Activated T-cell treated with anti-CD3 and anti-CD28 coated beads, Interleukin-2, amount 50 U/mL, for 4 hours (primary cell): ENCODE measurements around the gene AGER. TPM values are rescaled to one million over a fixed set of nuclear protein-coding genes. Genes with fewer than 3 reads are reported as not detected.

Experiments used
- ATAC-seq, 2 donors: fragments of 200-7000 bp; cut with Tn5 transposase; one replicate each; pipeline ENCODE4 v1.10.0; 2021
- DNase-seq: peaks from one replicate; pipeline ENCODE4 v3.0.0-alpha.2; 2020
- H3K27me3 Mint-ChIP-seq: one replicate; pipeline ENCODE4 v1.8.0; 2021; ENCODE audit warnings: low read depth, mixed read lengths
- H3K36me3 Mint-ChIP-seq: one replicate; pipeline ENCODE4 v1.8.0; 2022; ENCODE audit warnings: mixed read lengths; ENCODE audit not compliant: insufficient read depth
- H3K4me1 Mint-ChIP-seq: one replicate; pipeline ENCODE4 v1.8.0; 2021; ENCODE audit warnings: low read depth, mixed read lengths
- H3K4me3 Mint-ChIP-seq: one replicate; pipeline ENCODE4 v1.8.0; 2021; ENCODE audit warnings: mild to moderate bottlenecking, moderate library complexity, mixed read lengths
- H3K9me3 Mint-ChIP-seq: one replicate; pipeline ENCODE4 v1.8.0; 2021; ENCODE audit warnings: mixed read lengths
- total RNA-seq, 3 donors: library from RNA; stranded (reverse); gene quantifications; one replicate each; pipeline ENCODE4 v1.2.1, GENCODE V29; 2021

Gene AGER
- total RNA-seq, 3 donors from 2014 or later, result 8.9 to 14.7 (median 13.0) TPM

DNA sequence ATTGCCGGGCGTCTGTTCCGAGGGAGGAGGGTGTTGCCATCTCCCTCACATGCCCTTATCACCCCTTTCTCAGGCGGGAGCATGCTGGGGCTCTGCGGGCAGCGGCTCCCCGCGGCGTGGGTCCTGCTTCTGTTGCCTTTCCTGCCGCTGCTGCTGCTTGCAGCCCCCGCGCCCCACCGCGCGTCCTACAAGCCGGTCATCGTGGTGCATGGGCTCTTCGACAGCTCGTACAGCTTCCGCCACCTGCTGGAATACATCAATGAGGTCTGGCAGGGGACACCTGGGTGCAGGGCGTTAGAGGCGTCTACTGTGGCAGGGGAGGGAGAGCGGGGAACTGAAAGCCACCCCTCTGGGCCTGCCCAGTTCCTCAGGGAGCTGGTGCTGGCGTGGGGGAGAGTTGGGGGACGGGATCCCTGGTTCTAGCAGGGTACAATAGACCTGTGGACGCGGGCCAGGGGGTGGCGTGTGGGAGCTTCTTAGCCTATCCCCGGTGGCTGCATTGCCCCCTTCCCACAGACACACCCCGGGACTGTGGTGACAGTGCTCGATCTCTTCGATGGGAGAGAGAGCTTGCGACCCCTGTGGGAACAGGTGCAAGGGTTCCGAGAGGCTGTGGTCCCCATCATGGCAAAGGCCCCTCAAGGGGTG, 29.4 kb downstream of the AGER start:
- Mint-ChIP-seq H3K36me3 (peaks cover 12% of the 10 kb centered on the region), H3K9me3 (no peaks in the 10 kb centered on the region), H3K27me3 (peaks cover 17% of the 10 kb centered on the region), H3K4me3 (peak overlapping the region; percentile 96), H3K4me1 (peaks cover 44% of the 10 kb centered on the region)
- DNase-seq (peak; percentile 53), ATAC-seq (peak; percentile 61 to 73)

DNA sequence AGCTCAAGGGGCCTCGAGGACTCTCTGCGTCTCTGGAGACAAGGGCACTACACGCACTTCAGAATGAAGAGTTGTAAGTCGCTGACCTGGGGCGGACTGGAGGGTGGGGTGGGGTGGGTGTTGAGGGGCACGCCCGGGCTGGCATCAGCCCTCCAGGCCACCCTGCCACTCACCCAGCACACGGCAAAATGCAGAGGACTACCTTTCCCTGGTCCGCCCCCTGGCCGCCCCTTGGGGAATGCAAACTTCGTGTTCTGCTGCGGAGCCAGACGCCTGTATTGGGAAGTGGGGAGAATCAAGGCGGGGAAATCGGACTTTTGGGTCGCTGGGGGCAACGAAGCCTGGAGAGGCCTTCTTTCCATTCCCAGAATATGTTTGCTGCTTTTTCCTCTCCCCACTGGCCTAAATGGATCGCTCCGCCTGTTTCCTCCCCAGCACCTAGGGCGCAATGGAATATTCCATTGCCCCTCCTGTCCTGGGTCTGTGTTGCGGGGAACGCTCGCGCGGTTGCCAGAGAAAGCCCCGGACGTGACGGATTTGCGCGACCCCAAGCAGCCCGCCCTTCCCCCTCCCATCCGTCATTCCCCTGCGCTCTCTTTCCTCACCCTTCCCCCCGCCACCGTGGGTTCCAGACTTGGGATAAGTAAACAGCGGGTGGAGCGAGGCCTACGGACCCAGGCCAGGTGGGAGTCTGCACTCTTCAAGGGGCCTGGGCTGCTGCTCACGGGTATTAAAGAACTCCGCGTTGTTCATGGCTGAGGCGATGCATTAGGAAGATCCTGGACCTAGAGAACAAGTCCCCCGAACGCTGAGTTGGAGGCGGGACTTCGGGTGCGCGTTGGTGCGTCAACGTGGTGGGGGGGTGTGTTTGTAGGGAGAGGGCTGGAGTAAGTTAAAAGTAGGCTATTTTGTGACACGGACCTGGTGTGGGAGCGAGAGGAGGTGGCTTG, 30.2 kb downstream of the AGER start, which contains the start of gene PPT2:
Gene PPT2, plus strand, starts transcription at position 578 of the 950 bp plus-strand sequence. CDS start 454 bp downstream, outside the sequence.
- DNase-seq, result peak; percentile 56
- H3K4me3 Mint-ChIP-seq, result peak within 1 kb of the TSS; percentile 96
- peaks cover 21% of the 10 kb centered on the region for H3K27me3 Mint-ChIP-seq
- ATAC-seq, result peak; percentile 80 to 83
- H3K9me3 Mint-ChIP-seq, result no peaks in the 10 kb centered on the region
- H3K4me1 Mint-ChIP-seq, result peaks cover 48% of the 10 kb centered on the region
- peaks cover 12% of the 10 kb centered on the region for H3K36me3 Mint-ChIP-seq

DNA sequence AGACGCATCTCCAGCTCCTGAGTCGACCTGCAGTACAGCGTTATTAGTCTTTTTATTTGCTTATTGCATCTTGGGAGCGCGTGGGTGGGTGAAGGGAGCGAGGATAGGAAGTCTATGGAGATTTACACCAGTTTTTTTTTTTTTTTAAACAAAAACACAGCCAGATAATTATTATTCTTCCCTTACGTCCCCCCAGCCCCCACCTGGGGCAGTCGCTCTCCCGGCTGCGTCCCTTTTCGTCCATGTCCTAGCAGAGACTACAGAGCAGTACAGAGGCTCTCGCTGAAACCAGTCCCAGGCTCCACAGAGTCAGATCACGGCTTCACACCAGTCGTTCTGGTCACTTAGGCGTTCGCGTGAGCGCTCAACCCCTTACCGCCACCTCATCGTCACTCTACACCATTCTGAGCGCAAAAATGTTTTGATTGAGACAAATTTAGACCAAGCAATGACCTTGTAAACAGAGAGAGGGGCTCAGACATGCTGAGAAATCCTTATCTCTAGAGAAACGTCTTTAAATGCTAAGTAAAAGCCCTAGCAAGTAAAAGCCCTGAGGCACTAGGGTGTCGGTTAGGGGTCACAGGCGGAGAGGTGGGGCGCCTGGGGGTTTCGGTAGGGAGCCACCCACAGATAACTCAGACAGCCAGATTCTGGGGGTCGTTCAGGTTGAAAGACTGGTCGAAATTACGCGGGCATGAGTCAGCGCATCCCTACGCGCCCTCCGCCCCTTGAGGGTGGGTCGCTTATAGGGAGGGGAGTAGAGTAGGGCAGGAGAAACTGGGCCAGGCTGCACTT, 31.1 kb downstream of the AGER start:
- DNase-seq (no peak), ATAC-seq (no peak)
- peak overlapping the region; percentile 53 for H3K4me3 Mint-ChIP-seq
- H3K4me1 Mint-ChIP-seq, result peaks cover 55% of the 10 kb centered on the region
- H3K27me3 Mint-ChIP-seq, result peaks cover 30% of the 10 kb centered on the region
- peaks cover 6% of the 10 kb centered on the region for H3K36me3 Mint-ChIP-seq
- H3K9me3 Mint-ChIP-seq, result no peaks in the 10 kb centered on the region

DNA sequence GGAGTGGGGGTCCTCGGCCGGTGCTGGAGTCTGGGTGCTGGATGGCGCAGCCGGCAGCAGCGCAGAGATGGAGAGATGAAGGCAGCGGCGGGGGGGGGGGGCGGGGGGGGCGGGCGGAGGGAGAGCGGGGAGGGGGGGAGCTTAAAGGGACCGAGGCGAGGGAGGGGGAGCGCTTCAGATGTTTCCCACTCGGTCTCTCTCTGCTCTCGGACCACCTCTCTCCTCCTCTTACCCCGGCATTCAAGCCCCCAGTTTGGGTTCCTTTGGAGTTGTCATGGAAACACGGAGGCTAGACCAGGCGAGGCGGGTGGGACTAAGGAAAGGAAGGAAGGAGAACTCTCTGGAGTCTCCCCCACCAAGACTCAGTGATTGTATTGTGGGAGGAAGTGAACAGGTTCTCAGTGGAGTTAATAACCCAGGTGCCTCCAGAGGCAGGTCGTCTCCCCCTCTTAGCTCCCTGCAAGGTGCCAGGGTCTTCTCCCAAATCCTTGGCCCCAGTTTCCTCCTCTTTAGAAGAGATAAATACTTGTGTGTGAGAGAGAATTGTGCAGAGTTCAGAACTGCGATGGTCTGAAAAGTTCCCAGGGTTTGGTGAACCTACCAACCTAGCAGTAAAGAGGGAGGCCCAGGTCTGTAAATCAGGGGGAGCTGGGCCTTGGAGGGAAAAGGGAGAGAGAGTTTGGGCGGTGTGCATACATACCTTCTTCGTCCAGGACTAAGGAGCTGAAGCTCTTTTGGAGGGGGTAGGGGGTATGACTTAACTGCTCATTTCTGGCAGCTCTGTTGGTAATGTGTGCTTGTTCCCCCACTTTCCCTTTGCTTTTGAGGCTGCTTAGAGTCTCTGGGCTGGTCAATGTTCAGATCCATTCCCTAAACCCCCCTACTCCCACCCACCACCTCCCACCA, 31.9 kb downstream of the AGER start, which contains the start of gene PRRT1:
Gene PRRT1, minus strand, starts transcription at position 77 of the 906 bp plus-strand sequence. CDS start 112 bp downstream, outside the sequence.
- peak within 1 kb of the TSS; percentile 56 for H3K4me3 Mint-ChIP-seq
- peaks cover 37% of the 10 kb centered on the region for H3K27me3 Mint-ChIP-seq
- no peak for DNase-seq
- H3K36me3 Mint-ChIP-seq, result no peaks in the 10 kb centered on the region
- ATAC-seq, result no peak
- H3K9me3 Mint-ChIP-seq, result no peaks in the 10 kb centered on the region
- peaks cover 57% of the 10 kb centered on the region for H3K4me1 Mint-ChIP-seq

DNA sequence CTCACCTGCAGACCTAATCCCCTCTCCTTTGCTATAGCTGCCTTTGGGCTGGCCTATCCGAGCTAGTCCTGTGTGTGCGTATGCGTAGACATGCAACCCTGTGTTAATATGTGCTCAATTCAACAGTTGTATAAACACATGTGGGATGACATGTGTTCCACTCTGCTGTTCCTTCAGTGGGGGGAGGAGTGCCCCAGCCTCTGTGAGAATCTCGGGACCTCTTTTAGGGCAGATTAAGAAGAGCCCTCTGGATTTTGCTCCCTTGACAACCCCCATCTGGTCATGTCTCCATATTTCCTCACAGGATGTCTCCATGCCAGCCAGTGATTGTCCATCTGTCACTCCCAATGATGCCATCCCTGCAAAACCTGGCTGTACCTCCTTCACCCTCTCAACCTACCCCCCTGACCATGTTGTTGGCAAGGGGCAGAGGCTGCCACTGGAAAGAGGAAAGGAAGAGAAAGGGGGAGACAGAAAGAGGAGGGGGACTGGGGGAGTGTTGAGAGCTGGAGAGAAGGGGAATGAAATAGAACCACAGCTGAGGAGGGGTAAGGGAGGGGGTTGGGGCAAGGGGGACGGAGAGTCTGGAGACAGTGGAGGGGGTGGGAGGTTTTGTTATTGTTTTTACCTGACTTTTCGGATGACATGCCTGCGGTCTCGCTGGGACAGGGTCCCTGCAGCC, 32.7 kb downstream of the AGER start:
- H3K4me1 Mint-ChIP-seq, result peaks cover 57% of the 10 kb centered on the region
- no peak for DNase-seq

DNA sequence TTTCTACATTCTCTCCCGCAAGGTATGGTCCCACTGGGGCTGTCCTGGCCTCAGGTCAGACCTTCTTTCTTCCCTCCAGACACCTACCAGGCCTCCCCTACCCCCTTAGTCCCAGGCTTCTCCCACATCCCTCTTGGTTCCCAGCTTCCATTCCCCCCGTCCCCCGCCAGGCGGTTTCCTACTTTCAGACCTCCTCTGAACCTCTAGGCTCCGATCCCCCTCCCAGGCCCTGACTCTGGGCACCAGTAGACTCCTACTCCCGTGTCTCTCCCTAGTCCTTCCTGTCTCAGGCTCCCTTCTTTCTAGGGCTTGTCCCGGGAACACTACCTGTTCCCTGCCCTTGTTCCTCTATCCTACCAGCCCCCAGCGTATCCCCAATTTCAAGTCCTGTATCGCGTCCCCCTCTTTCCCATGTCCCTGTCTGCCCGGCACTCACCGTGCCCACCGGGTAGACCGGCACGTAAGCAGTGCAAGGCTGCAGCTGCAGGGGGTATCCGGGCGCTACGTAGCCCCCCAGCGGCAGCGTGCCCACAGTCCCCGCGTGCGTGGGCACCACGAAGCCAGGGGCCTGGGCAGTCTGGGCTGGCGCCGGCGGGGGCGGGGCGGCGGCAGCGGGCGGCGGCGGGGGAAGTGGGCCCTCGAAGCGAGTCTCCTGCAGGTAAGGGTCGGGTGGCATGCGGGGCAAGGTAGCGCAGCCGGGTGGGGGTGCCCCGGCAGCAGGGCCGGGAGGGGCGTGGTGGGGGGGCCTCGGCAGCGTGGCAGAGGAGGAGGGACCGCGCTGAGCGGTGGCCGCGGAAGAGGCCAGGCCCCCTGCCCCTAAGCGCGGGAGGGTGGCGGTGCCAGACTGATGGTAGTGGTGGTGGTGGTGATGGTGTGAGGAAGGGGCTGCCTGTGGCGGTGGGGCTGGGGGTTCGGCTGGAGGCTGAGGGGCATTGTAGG, 33.9 kb downstream of the AGER start:
- H3K4me1 Mint-ChIP-seq, result peaks cover 53% of the 10 kb centered on the region
- peaks cover 37% of the 10 kb centered on the region for H3K27me3 Mint-ChIP-seq
- no peaks in the 10 kb centered on the region for H3K36me3 Mint-ChIP-seq
- H3K9me3 Mint-ChIP-seq, result no peaks in the 10 kb centered on the region
- DNase-seq (no peak), ATAC-seq (no peak)
- no peak overlapping the region for H3K4me3 Mint-ChIP-seq

More for the DNA sequence above, 32.7 kb downstream of the AGER start:
- Mint-ChIP-seq H3K27me3 (peaks cover 37% of the 10 kb centered on the region), H3K4me3 (peak overlapping the region; percentile 56), H3K36me3 (no peaks in the 10 kb centered on the region), H3K9me3 (no peaks in the 10 kb centered on the region)
- ATAC-seq, result no peak

DNA sequence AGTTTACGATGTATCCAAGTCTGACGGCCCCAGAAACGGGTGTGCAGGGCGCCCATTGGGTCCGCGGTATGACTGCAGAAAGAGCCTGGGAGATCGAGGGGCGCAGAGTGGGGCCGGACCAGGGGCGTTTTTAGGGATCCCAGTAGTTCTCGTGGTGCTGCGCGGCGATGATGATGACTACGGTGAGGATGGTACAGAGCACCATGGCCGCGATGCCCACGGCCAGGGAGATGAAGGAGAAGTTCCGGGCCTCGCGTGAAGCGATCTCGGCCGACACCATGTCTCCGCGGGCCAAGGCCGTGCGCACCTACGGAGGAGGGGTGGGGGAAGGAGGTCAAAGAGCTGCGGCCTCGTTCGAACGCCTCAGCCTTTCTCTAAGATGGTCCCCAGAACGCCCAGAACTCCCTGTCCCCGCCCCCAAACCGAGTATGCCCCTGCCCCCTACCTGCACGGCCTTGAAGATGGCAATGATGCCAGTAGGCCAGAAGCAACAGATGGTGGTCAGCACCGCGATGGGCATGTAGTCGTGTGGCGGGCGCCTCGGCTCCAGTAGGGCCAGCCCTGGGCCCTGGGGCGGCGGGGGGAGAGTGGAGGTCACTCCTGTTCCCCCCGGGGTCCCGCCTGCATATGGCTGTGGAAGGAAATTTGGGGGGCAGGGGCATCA, 34.8 kb downstream of the AGER start:
- Mint-ChIP-seq H3K4me1 (peaks cover 43% of the 10 kb centered on the region), H3K27me3 (peaks cover 37% of the 10 kb centered on the region)

DNA sequence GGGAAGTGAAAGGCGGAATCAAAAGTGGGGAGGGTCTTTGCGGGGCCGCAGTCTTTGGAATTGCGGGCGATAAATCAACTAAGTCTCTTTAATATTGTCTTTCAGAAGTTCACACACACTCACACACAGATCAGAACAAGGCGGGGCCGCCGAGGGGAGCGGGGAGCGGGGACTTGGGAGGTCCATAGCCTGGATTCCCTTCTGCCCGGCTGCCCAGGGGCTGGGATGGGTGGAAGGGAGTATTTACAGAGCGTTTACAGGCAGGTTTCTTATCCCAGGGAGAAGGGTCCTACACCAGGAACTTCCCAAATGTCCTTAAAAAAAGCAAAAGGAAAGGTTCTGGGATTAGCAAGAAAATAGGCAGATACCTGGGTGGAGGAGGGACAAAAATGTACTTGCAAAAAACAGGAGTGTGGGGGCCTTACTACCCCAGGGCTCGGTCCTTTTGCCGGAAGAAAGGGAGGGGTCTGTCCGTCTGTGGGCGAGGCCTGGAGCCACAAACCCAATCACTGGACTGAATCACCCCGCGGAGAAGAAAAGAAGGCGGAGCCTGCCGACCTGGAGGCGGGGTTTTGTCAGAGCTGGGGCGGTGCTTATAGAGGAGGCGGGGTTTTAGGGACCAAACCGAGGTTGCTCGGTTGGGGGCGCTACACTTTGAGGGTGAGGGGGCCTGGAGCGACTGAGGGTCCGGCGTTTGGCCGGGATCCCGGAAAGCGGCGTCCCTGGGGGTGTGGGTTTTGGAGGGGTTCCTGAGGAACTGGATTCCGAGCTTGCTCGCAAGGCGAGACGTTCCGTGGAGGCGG, 35.6 kb downstream of the AGER start:
- DNase-seq (peak; percentile 62), ATAC-seq (peak; percentile 81 to 83)

More for the DNA sequence above, 34.8 kb downstream of the AGER start:
- Mint-ChIP-seq H3K9me3 (no peaks in the 10 kb centered on the region), H3K36me3 (no peaks in the 10 kb centered on the region), H3K4me3 (peak overlapping the region; percentile 81)
- ATAC-seq (peak; percentile 12 to 14), DNase-seq (no peak)

DNA sequence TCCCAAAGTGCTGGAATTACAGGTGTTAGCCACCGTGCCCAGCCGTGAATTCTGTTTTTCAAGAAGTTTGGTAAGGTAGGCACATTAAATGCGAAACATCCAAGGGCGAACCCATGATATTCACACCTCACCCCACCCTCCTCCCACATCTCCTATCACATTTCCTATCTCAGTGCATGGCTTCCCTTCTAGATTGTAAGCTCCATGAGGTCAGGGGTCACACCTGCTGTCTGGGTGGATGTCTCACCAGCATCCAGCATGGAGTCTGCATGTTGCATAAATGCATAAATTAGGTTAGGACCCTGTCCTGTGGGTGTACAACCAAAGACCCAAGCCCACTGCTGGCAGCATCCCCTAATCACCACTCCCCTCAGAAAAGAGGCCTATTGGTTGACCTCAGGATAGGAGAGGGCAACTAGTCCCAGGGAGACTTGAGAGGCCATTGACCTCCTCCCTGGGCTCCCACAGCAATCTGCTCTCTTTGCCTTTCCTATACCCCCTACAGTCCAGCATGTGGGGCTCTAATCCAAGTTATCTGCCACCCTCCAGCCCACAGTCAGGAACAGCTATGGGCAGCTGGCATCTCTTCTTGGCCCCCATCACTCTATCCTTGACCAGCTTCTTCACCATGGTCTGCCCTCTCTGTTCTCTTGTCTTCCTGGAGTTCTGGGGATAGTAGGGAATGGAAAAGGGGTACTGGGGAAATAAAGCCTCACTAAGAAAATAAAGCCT, 36.5 kb downstream of the AGER start:
- peaks cover 35% of the 10 kb centered on the region for H3K27me3 Mint-ChIP-seq
- H3K4me3 Mint-ChIP-seq, result no peak overlapping the region
- peaks cover 29% of the 10 kb centered on the region for H3K4me1 Mint-ChIP-seq
- DNase-seq (no peak), ATAC-seq (no peak)
- H3K9me3 Mint-ChIP-seq, result no peaks in the 10 kb centered on the region
- no peaks in the 10 kb centered on the region for H3K36me3 Mint-ChIP-seq

More for the DNA sequence above, 35.6 kb downstream of the AGER start:
- H3K4me1 Mint-ChIP-seq, result peaks cover 38% of the 10 kb centered on the region
- no peaks in the 10 kb centered on the region for H3K36me3 Mint-ChIP-seq
- peak overlapping the region; percentile 81 for H3K4me3 Mint-ChIP-seq
- H3K27me3 Mint-ChIP-seq, result peaks cover 37% of the 10 kb centered on the region
- no peaks in the 10 kb centered on the region for H3K9me3 Mint-ChIP-seq

DNA sequence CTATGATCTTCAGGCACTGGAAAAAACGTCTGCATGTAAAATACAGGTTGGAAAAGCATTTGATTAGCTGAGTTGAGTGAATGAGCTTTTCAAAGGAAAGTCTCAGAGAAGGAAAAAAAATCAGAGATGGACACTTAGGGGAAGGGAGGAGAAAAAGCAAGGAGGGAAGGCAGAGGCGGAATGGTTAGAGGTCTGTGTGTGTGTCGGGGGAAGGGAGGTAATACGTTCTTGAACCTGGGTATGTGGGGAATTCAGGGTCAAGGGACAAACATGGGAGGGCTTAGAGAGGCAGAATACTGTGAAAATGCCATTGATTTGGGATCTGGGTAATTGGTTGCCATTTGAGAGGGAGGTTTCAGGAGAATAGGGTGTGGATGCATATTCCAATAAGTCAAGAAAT, 37.4 kb downstream of the AGER start:
- ATAC-seq (no peak), DNase-seq (no peak)
- Mint-ChIP-seq H3K27me3 (peaks cover 35% of the 10 kb centered on the region), H3K36me3 (no peaks in the 10 kb centered on the region), H3K9me3 (no peaks in the 10 kb centered on the region), H3K4me1 (peaks cover 23% of the 10 kb centered on the region), H3K4me3 (no peak overlapping the region)
